ENCODE data around the gene CD3D. TPM values are rescaled to one million over a fixed set of nuclear protein-coding genes. Genes with fewer than 3 reads are reported as not detected.

CD3D gene
- total and polyA plus RNA-seq, 2 donors (not counting 3 experiments of a cell fraction or from before 2014, with no cell fraction given), result not detected

- Histone ChIP-seq H3K79me2 (ENCODE audit: control insufficient read depth, insufficient read depth, low read length) (peaks cover 23% of the 10 kb centered on the region), H3K36me3 (ENCODE audit: control insufficient read depth in 2 of 2, extremely low read depth in 1 of 2, insufficient read depth in 2 of 2, low read length in 2 of 2) (peaks cover 6 to 7% of the 10 kb centered on the region in 2 experiments), H3K9me1 (replicated peaks; ENCODE audit: control insufficient read depth, extremely low read depth, insufficient read depth, low read length) (no peaks in the 10 kb centered on the region), H3K4me3 (replicated peaks in 1 of 3; ENCODE audit: insufficient read depth in 1 of 3, low read depth in 1 of 3, low read length in 3 of 3) (no peak overlapping the region), H4K20me1 (replicated peaks; ENCODE audit: control insufficient read depth, extremely low read depth, insufficient read depth, low read length) (no peaks in the 10 kb centered on the region), H3K9ac (replicated peaks; ENCODE audit: extremely low read depth, insufficient read depth, low read length) (no peak overlapping the region), H3K4me2 (ENCODE audit: insufficient read depth, low read length) (no peak overlapping the region), H3K4me1 (ENCODE audit: control insufficient read depth, extremely low read depth, insufficient read depth, low read length) (peaks cover 5% of the 10 kb centered on the region), H3K9me3 (replicated peaks; ENCODE audit: control insufficient read depth, insufficient read depth, low read length) (no peaks in the 10 kb centered on the region), H2AFZ (ENCODE audit: low read depth, low read length) (no peak overlapping the region), H3K27ac (ENCODE audit: insufficient read depth, low read depth, low read length) (no peak overlapping the region), H3K27me3 (ENCODE audit: control insufficient read depth in 2 of 2, insufficient read depth in 2 of 2, low read length in 2 of 2) (no peaks in the 10 kb centered on the region)
- TF ChIP-seq GATA2 (IDR thresholded peaks at IDR 0.05; ENCODE audit: insufficient read depth, insufficient read length, low read depth, low read length) (no peak), POLR2A (IDR thresholded peaks at IDR 0.05; ENCODE audit: low read depth, low read length) (no peak), MYC (IDR thresholded peaks at IDR 0.05; ENCODE audit: low read depth, low read length) (no peak), JUN (IDR thresholded peaks at IDR 0.05; ENCODE audit: borderline replicate concordance, insufficient read depth, insufficient read length, low read depth) (no peak), MAX (IDR thresholded peaks at IDR 0.05; ENCODE audit: insufficient read depth, insufficient read length) (no peak), FOS (IDR thresholded peaks at IDR 0.05; ENCODE audit: borderline replicate concordance, insufficient read depth, low read length) (no peak), CTCF (IDR thresholded peaks at IDR 0.05; ENCODE audit: extremely low read depth in 1 of 2, insufficient read depth in 1 of 2, low read depth in 1 of 2, low read length in 2 of 2) (no peak), POLR2AphosphoS5 (IDR thresholded peaks at IDR 0.05; ENCODE audit: insufficient read depth, low read depth, low read length) (no peak), EZH2 (IDR thresholded peaks at IDR 0.05; ENCODE audit: borderline replicate concordance, low read depth, low read length, severe bottlenecking) (no peak)
- ChIA-PET CTCF (interaction anchor here (1.2 to 1.5 kb wide), 2 partner anchors 70 to 166 kb away, joined by 3 to 6 read pairs; no protein-coding TSS in a partner anchor), POLR2A (no interaction called here)
- intact Hi-C loops (cut with micrococcal nuclease), result no loop called here
- dilution Hi-C loops (cut with MboI; ENCODE audit: extremely low pct_ligation_motif_present, low sequenced_read_pairs), result no loop called here
- no peak for DNase-seq (ENCODE audit: low read depth, low spot score)
- BruUV-seq (replicated peaks), result no TSS peak
- no peak for FAIRE-seq
These were observed 22.6 kb upstream of the CD3D start for GRCh38 chr11:118364956-118365615.
